Skin epidermis (tissue), 12 donors: Measurements from ENCODE around the gene MAGEA2B.
"Not testable (repeated sequence)": the region's sequence is repeated elsewhere in the genome, so short reads cannot be mapped to it uniquely, and the experiment has no call there.

Experiments
- H3K27ac ChIP-seq, 21 experiments: fragments of 200-600 bp; sonication (generic) in 11 of 21; one replicate each; pipeline ENCODE4 v1.5.0; 2020; ENCODE audit warnings: mild to moderate bottlenecking in 3 of 21, inconsistent platforms in 2 of 21, moderate library complexity in 2 of 21
- H3K4me3 ChIP-seq, 7 experiments: fragments of 200-600 bp; sonication (generic) in 2 of 7; one replicate each; pipeline ENCODE4 v1.5.0; 2020; ENCODE audit warnings: inconsistent platforms in 2 of 7, mild to moderate bottlenecking in 2 of 7, moderate library complexity in 1 of 7

Gene MAGEA2B, protein sequence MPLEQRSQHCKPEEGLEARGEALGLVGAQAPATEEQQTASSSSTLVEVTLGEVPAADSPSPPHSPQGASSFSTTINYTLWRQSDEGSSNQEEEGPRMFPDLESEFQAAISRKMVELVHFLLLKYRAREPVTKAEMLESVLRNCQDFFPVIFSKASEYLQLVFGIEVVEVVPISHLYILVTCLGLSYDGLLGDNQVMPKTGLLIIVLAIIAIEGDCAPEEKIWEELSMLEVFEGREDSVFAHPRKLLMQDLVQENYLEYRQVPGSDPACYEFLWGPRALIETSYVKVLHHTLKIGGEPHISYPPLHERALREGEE

DNA sequence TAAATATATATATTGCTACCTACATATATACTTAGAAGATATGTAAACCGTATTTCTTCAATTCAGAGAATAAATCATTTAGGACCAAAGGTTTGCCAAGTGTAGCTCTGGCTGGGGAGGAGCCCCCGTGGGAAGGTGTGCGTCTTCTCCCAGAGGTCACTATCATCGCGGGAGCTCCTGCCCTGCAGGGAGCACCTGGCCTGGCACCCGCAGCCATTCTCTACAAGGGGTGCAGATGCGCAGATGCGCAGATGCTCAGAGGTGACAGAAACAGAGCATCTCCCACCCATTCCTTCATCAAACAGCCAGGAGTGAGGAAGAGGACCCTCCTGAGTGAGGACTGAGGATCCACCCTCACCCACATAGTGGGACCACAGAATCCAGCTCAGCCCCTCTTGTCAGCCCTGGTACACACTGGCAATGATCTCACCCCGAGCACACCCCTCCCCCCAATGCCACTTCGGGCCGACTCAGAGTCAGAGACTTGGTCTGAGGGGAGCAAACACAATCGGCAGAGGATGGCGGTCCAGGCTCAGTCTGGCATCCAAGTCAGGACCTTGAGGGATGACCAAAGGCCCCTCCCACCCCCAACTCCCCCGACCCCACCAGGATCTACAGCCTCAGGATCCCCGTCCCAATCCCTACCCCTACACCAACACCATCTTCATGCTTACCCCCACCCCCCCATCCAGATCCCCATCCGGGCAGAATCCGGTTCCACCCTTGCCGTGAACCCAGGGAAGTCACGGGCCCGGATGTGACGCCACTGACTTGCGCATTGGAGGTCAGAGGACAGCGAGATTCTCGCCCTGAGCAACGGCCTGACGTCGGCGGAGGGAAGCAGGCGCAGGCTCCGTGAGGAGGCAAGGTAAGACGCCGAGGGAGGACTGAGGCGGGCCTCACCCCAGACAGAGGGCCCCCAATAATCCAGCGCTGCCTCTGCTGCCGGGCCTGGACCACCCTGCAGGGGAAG is at the start of gene MAGEA2B:
Gene MAGEA2B (plus strand): TSS at position 814 of the 973 bp plus-strand sequence. CDS start 2,479 bp downstream, outside the sequence.
- not testable (repeated sequence) for H3K4me3 ChIP-seq, H3K27ac ChIP-seq

DNA sequence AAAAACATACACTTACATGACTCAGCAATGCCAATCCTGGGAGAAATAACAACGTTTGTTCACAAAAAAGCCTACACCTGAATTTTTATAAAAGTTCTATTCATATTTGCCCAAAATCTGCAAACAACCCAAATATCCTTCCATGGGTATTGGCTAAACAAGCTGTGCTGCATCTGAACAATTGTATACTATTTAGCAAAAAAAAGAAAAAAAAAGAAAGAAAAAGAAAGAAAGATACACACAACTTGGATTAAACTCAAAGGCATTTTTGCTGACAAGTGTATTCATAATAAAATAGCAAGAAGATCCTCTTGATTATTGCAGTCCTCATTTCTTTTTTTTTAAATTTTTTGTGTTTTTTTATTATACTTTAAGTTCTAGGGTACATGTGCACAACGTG is 40.3 kb upstream of the MAGEA2B start:
- Histone ChIP-seq H3K27ac (no peak overlapping the region), H3K4me3 (no peak overlapping the region)

- H3K4me3 ChIP-seq, H3K27ac ChIP-seq: not testable (repeated sequence)
Observed at GRCh38 chrX:152674652-152675051, 39.8 kb upstream of the MAGEA2B start.

- H3K4me3 ChIP-seq, H3K27ac ChIP-seq: not testable (repeated sequence)
Observed at GRCh38 chrX:152681012-152681411, 33.4 kb upstream of the MAGEA2B start.

DNA sequence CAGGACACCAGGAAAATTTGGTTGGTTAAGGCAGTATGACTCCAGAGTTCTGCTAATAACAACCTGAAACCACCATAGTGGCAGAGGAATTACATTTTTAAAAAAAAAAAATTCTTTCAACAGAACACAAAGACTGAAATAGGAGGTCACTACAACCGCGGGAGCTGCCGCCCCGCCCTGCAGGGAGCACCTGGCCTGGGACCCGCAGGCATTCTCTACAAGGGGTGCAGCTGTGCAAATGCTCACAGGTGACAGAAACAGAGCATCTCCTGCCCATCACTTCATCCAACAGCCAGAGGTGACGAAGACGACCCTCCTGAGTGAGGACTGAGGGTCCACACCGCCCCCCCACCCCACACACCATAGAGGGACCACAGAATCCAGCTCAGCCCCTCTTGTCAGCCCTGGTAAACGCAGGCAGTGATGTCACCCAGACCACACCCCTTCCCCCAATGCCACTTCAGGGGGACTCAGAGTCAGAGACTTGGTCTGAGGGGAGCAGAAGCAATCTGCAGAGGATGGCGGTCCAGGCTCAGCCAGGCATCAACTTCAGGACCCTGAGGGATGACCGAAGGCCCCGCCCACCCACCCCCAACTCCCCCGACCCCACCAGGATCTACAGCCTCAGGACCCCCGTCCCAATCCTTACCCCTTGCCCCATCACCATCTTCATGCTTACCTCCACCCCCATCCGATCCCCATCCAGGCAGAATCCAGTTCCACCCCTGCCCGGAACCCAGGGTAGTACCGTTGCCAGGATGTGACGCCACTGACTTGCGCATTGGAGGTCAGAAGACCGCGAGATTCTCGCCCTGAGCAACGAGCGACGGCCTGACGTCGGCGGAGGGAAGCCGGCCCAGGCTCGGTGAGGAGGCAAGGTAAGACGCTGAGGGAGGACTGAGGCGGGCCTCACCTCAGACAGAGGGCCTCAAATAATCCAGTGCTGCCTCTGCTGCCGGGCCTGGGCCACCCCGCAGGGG is 16.2 kb upstream of the MAGEA2B start, which contains the start of gene MAGEA3:
Gene MAGEA3 (plus strand): TSS at position 843 of the 980 bp plus-strand sequence. CDS start 2,039 bp downstream, outside the sequence.
- H3K4me3 ChIP-seq, H3K27ac ChIP-seq: not testable (repeated sequence)

GRCh38 chrX:152700390-152700789 is 14.0 kb upstream of the MAGEA2B start:
- not testable (repeated sequence) for H3K27ac ChIP-seq, H3K4me3 ChIP-seq

DNA sequence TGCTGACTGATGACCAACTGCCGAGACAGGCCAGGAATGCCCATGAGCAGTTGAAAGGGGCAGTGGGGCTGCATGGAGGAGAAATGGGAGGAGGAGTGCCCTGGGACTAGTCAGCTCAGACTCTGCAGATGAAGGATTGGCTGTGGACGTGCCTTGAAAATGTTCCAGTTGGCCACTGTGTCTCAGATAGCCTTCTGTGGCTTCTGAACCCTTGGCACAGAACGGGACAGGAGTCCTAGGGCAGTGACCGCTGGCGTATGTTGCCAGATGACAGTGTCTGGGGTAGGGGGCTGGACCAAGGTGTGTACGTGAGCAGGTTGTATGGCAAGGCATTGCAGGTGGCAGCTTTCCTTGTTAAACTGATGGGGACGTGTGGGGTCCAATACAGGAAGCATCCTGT is 7.9 kb upstream of the MAGEA2B start:
- not testable (repeated sequence) for H3K4me3 ChIP-seq

GRCh38 chrX:152709173-152709572 is 5.3 kb upstream of the MAGEA2B start, which contains the start of gene CSAG2:
TSS of gene CSAG2 (minus strand) at chrX:152709273. CDS start at chrX:152709112, 161 bp downstream.
- H3K4me3 ChIP-seq, H3K27ac ChIP-seq: not testable (repeated sequence)

More for the DNA sequence above, 7.9 kb upstream of the MAGEA2B start:
- H3K27ac ChIP-seq, result not testable (repeated sequence)

DNA sequence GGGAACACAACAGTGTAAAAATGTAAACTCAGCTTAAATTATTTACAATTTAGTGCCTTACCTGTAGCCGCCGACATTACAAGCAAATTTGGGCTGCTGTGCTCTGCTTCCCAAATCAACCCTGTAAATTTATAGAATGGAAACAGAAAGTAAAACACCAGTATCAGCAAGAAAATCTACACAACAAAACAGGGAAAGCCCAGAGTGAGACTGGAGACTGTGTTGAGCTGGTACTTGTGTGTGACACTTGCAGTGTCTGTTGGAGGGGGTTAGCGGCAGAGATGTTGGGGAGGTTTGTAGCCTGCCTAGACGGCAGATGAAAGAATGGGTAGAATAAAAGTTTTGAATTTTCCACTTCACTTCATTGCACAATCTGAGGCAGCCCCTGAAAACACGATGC is 1.2 kb upstream of the MAGEA2B start:
- H3K4me3 ChIP-seq, H3K27ac ChIP-seq: not testable (repeated sequence)

DNA sequence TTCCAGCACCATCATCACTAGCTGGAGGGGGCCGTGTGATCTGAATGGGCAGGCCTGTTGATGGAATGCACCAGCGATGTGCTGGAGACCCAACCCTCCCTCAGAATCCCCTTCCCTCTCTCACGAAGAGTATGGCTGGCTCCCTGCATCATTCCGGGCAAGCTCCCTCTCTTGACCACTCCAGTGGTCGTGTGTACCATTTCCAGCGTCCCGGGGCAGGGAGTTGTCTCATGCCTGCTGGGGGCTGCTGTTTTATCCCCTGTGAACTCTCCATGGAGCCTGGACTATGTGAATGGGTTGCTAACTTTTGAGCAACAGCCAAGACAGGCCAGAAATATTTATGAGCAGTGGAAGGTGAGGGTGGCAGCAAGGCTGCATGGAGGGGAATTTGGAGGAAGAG is 11.0 kb downstream of the MAGEA2B start:
- no peak overlapping the region for H3K4me3 ChIP-seq
- H3K27ac ChIP-seq, result no peak overlapping the region

- Histone ChIP-seq H3K4me3 (no peak within 1 kb of the TSS), H3K27ac (no peak within 1 kb of the TSS)
Observed at GRCh38 chrX:152733261-152733975, 19.0 kb downstream of the MAGEA2B start, which contains the start of the genes CSAG1 and MAGEA12. TSS of gene CSAG1 (minus strand) at chrX:152733721. CDS start at chrX:152732460, 1,261 bp downstream. TSS of gene MAGEA12 (plus strand) at chrX:152733757. CDS start at chrX:152736162, 2,405 bp downstream.

- not testable (repeated sequence) for H3K4me3 ChIP-seq, H3K27ac ChIP-seq
Observed at GRCh38 chrX:152734143-152734858, 19.9 kb downstream of the MAGEA2B start.

DNA sequence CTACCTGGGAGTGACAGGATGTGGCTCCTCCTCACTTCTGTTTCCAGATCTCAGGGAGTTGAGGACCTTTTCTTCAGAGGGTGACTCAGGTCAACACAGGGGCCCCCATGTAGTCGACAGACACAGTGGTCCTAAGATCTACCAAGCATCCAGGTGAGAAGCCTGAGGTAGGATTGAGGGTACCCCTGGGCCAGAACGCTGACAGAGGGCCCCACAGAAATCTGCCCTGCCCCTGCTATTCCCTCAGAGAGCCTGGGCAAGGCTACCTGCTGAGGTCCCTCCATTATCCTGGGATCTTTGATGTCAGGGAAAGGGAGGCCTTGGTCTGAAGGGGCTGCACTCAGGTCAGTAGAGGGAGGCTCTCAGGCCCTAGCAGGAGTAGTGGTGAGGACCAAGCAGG is 20.7 kb downstream of the MAGEA2B start:
- no peak overlapping the region for H3K4me3 ChIP-seq
- H3K27ac ChIP-seq, result no peak overlapping the region

GRCh38 chrX:152735860-152736511 is 21.6 kb downstream of the MAGEA2B start:
- Histone ChIP-seq H3K27ac (no peak overlapping the region), H3K4me3 (no peak overlapping the region)

- not testable (repeated sequence) for H3K4me3 ChIP-seq, H3K27ac ChIP-seq
Observed at GRCh38 chrX:152736528-152736927, 22.1 kb downstream of the MAGEA2B start.

GRCh38 chrX:152738560-152738959 is 24.1 kb downstream of the MAGEA2B start:
- Histone ChIP-seq H3K4me3 (no peak overlapping the region), H3K27ac (no peak overlapping the region)
